Endothelial cell of umbilical vein (primary cell): ENCODE results near the gene CD44. TPM values are rescaled to one million over a fixed set of nuclear protein-coding genes. Genes with fewer than 3 reads are reported as not detected.

Experiments
- BruUV-seq: library from RNA; stranded (reverse); fragments of 400-500 nt; replicated peaks from 2 replicates; lab custom pipeline; 2021; lab: Mats Ljungman, UMichigan
- CTCF ChIA-PET: fragments of 300-600, 350-600 bp; sonication (Branson Sonifier 250); formaldehyde crosslinking; loops from one replicate; lab custom pipeline; 2021; ENCODE audit warnings: antibody characterized with exemption, inconsistent platforms; lab: Charles Lee
- POLR2A ChIA-PET: fragments of 300-600, 350-600 bp; sonication (Branson Sonifier 250); formaldehyde crosslinking; loops from one replicate; lab custom pipeline; 2021; ENCODE audit warnings: antibody characterized with exemption, inconsistent platforms; lab: Charles Lee
- DNase-seq: peaks from one replicate; pipeline ENCODE4 v3.0.0-alpha.2; 2011; ENCODE audit warnings: low read depth, low spot score
- FAIRE-seq: peaks from 2 replicates; lab custom pipeline; 2011; peaks lifted over from hg19 to GRCh38; lab: Jason Lieb, UNC
- H2AFZ ChIP-seq: 2 replicates; pipeline ENCODE4 v1.6.0; 2012; ENCODE audit warnings: low read depth, low read length, control low read depth, inconsistent platforms
- H3K27ac ChIP-seq: 2 replicates; pipeline ENCODE4 v1.5.1; 2011; ENCODE audit warnings: low read depth, mild to moderate bottlenecking, control low read depth, low read length, moderate library complexity; ENCODE audit not compliant: insufficient read depth
- H3K27me3 ChIP-seq, 2 experiments: 2 replicates each; pipeline versions ENCODE4 v1.6.0 to v1.6.1; 2011; ENCODE audit warnings: low read length in 2 of 2, mixed read lengths in 1 of 2; ENCODE audit not compliant: control insufficient read depth in 2 of 2, insufficient read depth in 2 of 2
- H3K36me3 ChIP-seq, 2 experiments: 2 replicates in 1 of 2; 3 replicates in 1 of 2; pipeline ENCODE4 v1.5.1; 2011; ENCODE audit warnings: low read length in 2 of 2, mild to moderate bottlenecking in 1 of 2, moderate library complexity in 1 of 2; ENCODE audit not compliant: control insufficient read depth in 2 of 2, insufficient read depth in 2 of 2; ENCODE audit errors: extremely low read depth in 1 of 2
- H3K4me1 ChIP-seq: 3 replicates; pipeline ENCODE4 v1.5.1; 2011; ENCODE audit warnings: mild to moderate bottlenecking, low read length; ENCODE audit not compliant: control insufficient read depth, insufficient read depth; ENCODE audit errors: extremely low read depth
- H3K4me2 ChIP-seq: 2 replicates; pipeline ENCODE4 v1.6.1; 2011; ENCODE audit warnings: low read length, control low read depth, mixed read lengths; ENCODE audit not compliant: insufficient read depth
- H3K4me3 ChIP-seq, 3 experiments: fragments of 200-600 bp in 1 of 3; sonication (generic), shearing (Covaris generic) in 1 of 3; replicated peaks in 1 of 3; 2 replicates each; pipeline ENCODE4 v1.5.1; 2011 to 2016; ENCODE audit warnings: control low read depth in 3 of 3, low read length in 3 of 3, mild to moderate bottlenecking in 2 of 3, inconsistent platforms in 1 of 3, low read depth in 1 of 3, moderate library complexity in 1 of 3; ENCODE audit not compliant: insufficient read depth in 1 of 3
- H3K79me2 ChIP-seq: 2 replicates; pipeline ENCODE4 v1.6.0; 2012; ENCODE audit warnings: low read length, inconsistent platforms; ENCODE audit not compliant: control insufficient read depth, insufficient read depth
- H3K9ac ChIP-seq: replicated peaks from 2 replicates; pipeline ENCODE3; 2011; ENCODE audit warnings: low read length, control low read depth; ENCODE audit not compliant: insufficient read depth; ENCODE audit errors: extremely low read depth
- H3K9me1 ChIP-seq: replicated peaks from 3 replicates; pipeline ENCODE4 v1.6.0; 2011; ENCODE audit warnings: mild to moderate bottlenecking, low read length; ENCODE audit not compliant: control insufficient read depth, insufficient read depth; ENCODE audit errors: extremely low read depth
- H3K9me3 ChIP-seq: replicated peaks from 2 replicates; pipeline ENCODE4 v1.5.1; 2012; ENCODE audit warnings: low read length, inconsistent platforms; ENCODE audit not compliant: control insufficient read depth, insufficient read depth
- H4K20me1 ChIP-seq: replicated peaks from 2 replicates; pipeline ENCODE3; 2011; ENCODE audit warnings: mild to moderate bottlenecking, low read length; ENCODE audit not compliant: control insufficient read depth, insufficient read depth; ENCODE audit errors: extremely low read depth
- CTCF ChIP-seq, 2 donors: IDR thresholded peaks; 1 replicate in 1 of 2; 2 replicates in 1 of 2; pipeline ENCODE4 v1.5.1; 2011; ENCODE audit warnings: low read length in 2 of 2, mild to moderate bottlenecking in 2 of 2, moderate library complexity in 2 of 2, control low read depth in 1 of 2, inconsistent platforms in 1 of 2, low read depth in 1 of 2; ENCODE audit not compliant: insufficient read depth in 1 of 2; ENCODE audit errors: extremely low read depth in 1 of 2
- EZH2 ChIP-seq: IDR thresholded peaks from 2 replicates; pipeline ENCODE4 v1.6.1; 2012; ENCODE audit warnings: borderline replicate concordance, low read depth, mild to moderate bottlenecking, moderate library complexity, low read length, inconsistent platforms; ENCODE audit not compliant: severe bottlenecking
- FOS ChIP-seq: IDR thresholded peaks from 2 replicates; pipeline ENCODE4 v1.6.1; 2011; ENCODE audit warnings: mild to moderate bottlenecking, low read length, moderate library complexity, borderline replicate concordance; ENCODE audit not compliant: insufficient read depth
- GATA2 ChIP-seq: IDR thresholded peaks from 2 replicates; pipeline ENCODE4 v1.7.0; 2011; ENCODE audit warnings: low read depth, mild to moderate bottlenecking, moderate library complexity, mixed read lengths, low read length; ENCODE audit not compliant: insufficient read length, insufficient read depth
- JUN ChIP-seq: IDR thresholded peaks from 2 replicates; pipeline ENCODE4 v1.6.1; 2011; ENCODE audit warnings: borderline replicate concordance, low read depth; ENCODE audit not compliant: insufficient read length, insufficient read depth
- MAX ChIP-seq: IDR thresholded peaks from 2 replicates; pipeline ENCODE4 v1.6.1; 2011; ENCODE audit not compliant: insufficient read depth, insufficient read length
- MYC ChIP-seq: IDR thresholded peaks from one replicate; pipeline ENCODE4 v1.6.1; 2011; ENCODE audit warnings: mild to moderate bottlenecking, low read depth, low read length
- POLR2A ChIP-seq: IDR thresholded peaks from 2 replicates; pipeline ENCODE4 v1.6.1; 2012; ENCODE audit warnings: low read depth, mild to moderate bottlenecking, control low read depth, low read length
- POLR2AphosphoS5 ChIP-seq: IDR thresholded peaks from 2 replicates; pipeline ENCODE4 v1.6.1; 2012; ENCODE audit warnings: low read depth, mild to moderate bottlenecking, control low read depth, low read length, moderate library complexity; ENCODE audit not compliant: insufficient read depth
- dilution Hi-C: fragments of 300-500 bp; cut with MboI; formaldehyde crosslinking; loops from one replicate; pipeline ENCODE4 v1.15.0; 2019; ENCODE audit warnings: low sequenced_read_pairs; ENCODE audit not compliant: extremely low pct_ligation_motif_present
- intact Hi-C: fragments of 100-400 bp; cut with micrococcal nuclease; formaldehyde crosslinking; loops from one replicate; pipeline ENCODE4 v1.10.0; 2022
- polyA plus RNA-seq, 4 experiments: library from polyadenylated mRNA; depleted of rRNA in 3 of 4; stranded (reverse) in 3 of 4; unstranded in 1 of 4; fragments of >200 nt; gene quantifications; 2 replicates each; pipeline versions ENCODE4 v1.2.1 to v1.2.3, GENCODE V29; 2011 to 2012; ENCODE audit warnings: missing spikeins in 1 of 4
- total RNA-seq: library from RNA; stranded (reverse); gene quantifications from 2 replicates; pipeline ENCODE4 v1.2.3, GENCODE V29; 2021

The CD44 gene
- total and polyA plus RNA-seq, 2 donors (not counting 3 experiments of a cell fraction or from before 2014, with no cell fraction given): 25.5 to 26.3 TPM

- no TSS peak for BruUV-seq
- TF ChIP-seq POLR2AphosphoS5 (peak; percentile 33), EZH2 (no peak)
- DNase-seq (no peak), FAIRE-seq (peak; percentile 56)
- POLR2A ChIA-PET: no interaction called here
- intact Hi-C loops: loop anchor here (2.0 to 5.0 kb wide), 6 partner anchors 27 to 213 kb away; no protein-coding TSS in a partner anchor
- Histone ChIP-seq H3K27ac (peak overlapping the region; percentile 18), H2AFZ (peak overlapping the region; percentile 87), H3K27me3 (peaks cover 0 to 15% of the 10 kb centered on the region in 2 experiments), H3K9ac (peak overlapping the region; percentile 69), H3K79me2 (peaks cover 62% of the 10 kb centered on the region), H3K9me1 (no peaks in the 10 kb centered on the region), H3K9me3 (no peaks in the 10 kb centered on the region), H3K36me3 (no peaks in the 10 kb centered on the region), H4K20me1 (no peaks in the 10 kb centered on the region), H3K4me2 (peak overlapping the region; percentile 39), H3K4me1 (peaks cover 30% of the 10 kb centered on the region), H3K4me3 (peak overlapping the region; percentile 53 to 64 (median 57))
- dilution Hi-C loops: no loop called here
- CTCF ChIA-PET: interaction anchor here (0.7 to 3.7 kb wide), 12 partner anchors 11 to 242 kb away, joined by 3 to 20 read pairs (median 5); no protein-coding TSS in a partner anchor
These were observed 831 bp downstream of the CD44 start for GRCh38 chr11:35139722-35140282.

GRCh38 chr11:35141071-35141470 is 2.1 kb downstream of the CD44 start:
- no peak for FAIRE-seq
- no peak for TF ChIP-seq MYC
- TF ChIP-seq MAX: no peak
- no peak for TF ChIP-seq GATA2
- TF ChIP-seq JUN: no peak
- TF ChIP-seq POLR2A: no peak
- TF ChIP-seq FOS: no peak
- TF ChIP-seq POLR2AphosphoS5: no peak
- no peak for TF ChIP-seq EZH2
- no peak for TF ChIP-seq CTCF (IDR thresholded peaks at IDR 0.05; ENCODE audit: extremely low read depth in 1 of 2, insufficient read depth in 1 of 2, low read depth in 1 of 2, low read length in 2 of 2)
- Histone ChIP-seq H3K36me3 (no peaks in the 10 kb centered on the region), H3K9me3 (no peaks in the 10 kb centered on the region), H3K4me2 (peak overlapping the region; percentile 50), H3K9me1 (no peaks in the 10 kb centered on the region), H3K27ac (no peak overlapping the region), H3K9ac (no peak overlapping the region), H3K27me3 (peaks cover 0 to 14% of the 10 kb centered on the region in 2 experiments), H3K79me2 (peaks cover 75% of the 10 kb centered on the region), H3K4me1 (peaks cover 30% of the 10 kb centered on the region), H4K20me1 (no peaks in the 10 kb centered on the region), H3K4me3 (peak overlapping the region in 2 of 3 experiments; percentile 9 to 64), H2AFZ (no peak overlapping the region)
- no TSS peak for BruUV-seq
- DNase-seq: no peak
- intact Hi-C loops: loop anchor here (5.0 kb wide), 1 partner anchor 214 kb away; no protein-coding TSS in a partner anchor
- POLR2A ChIA-PET: no interaction called here
- CTCF ChIA-PET: interaction anchor here (1.1 to 3.7 kb wide), 7 partner anchors 10 to 243 kb away, joined by 3 to 20 read pairs (median 5); no protein-coding TSS in a partner anchor
- dilution Hi-C loops: no loop called here
